HepG2 (cell line): ENCODE measurements around the gene NCOA7. TPM values are rescaled to one million over a fixed set of nuclear protein-coding genes. Genes with fewer than 3 reads are reported as not detected.

ENCODE experiments used
- ATAC-seq: fragments of 200-7000 bp; cut with Tn5 transposase; 3 replicates; pipeline ENCODE4 v1.9.1; 2020; ENCODE audit warnings: mild to moderate bottlenecking, moderate library complexity
- BruUV-seq: library from RNA; stranded (reverse); fragments of 400-500 nt; replicated peaks from 2 replicates; lab custom pipeline; 2021; lab: Mats Ljungman, UMichigan
- CTCF ChIA-PET: fragments of 300-600 bp; formaldehyde crosslinking; extraction: SDS; loops from one replicate; lab custom pipeline; 2021; ENCODE audit warnings: low total read pairs, inconsistent platforms, low intra/inter-chr PET ratio; lab: Yijun Ruan, JAX
- POLR2A ChIA-PET: fragments of 350-600 bp; sonication (Branson Sonifier 250); formaldehyde crosslinking; loops from one replicate; lab custom pipeline; 2020; ENCODE audit warnings: antibody characterized with exemption, inconsistent platforms; lab: Yijun Ruan, JAX
- DNase-seq: peaks from one replicate; pipeline ENCODE4 v3.0.0-alpha.2; 2015; ENCODE audit warnings: low spot score
- FAIRE-seq: peaks from 3 replicates; lab custom pipeline; 2011; peaks lifted over from hg19 to GRCh38; lab: Jason Lieb, UNC
- H2AFZ ChIP-seq: one replicate; pipeline ENCODE4 v1.6.1; 2011; ENCODE audit warnings: low read length, inconsistent platforms
- H3K27ac ChIP-seq: fragments of 300-600 bp; 3 replicates; pipeline ENCODE4 v1.8.0; 2011; ENCODE audit warnings: mixed run types, mild to moderate bottlenecking, mixed read lengths, low read length, inconsistent platforms; ENCODE audit not compliant: insufficient read depth; ENCODE audit errors: extremely low read length
- H3K27me3 ChIP-seq, 2 experiments: fragments of 200-600 bp in 1 of 2; 2 replicates in 1 of 2; 3 replicates in 1 of 2; pipeline versions ENCODE4 v1.6.0 to v1.8.0; 2011; ENCODE audit warnings: low read length in 2 of 2, mild to moderate bottlenecking in 2 of 2, moderate library complexity in 2 of 2, inconsistent platforms in 1 of 2; ENCODE audit not compliant: insufficient read depth in 2 of 2, control insufficient read depth in 1 of 2
- H3K36me3 ChIP-seq, 2 experiments: fragments of 200-600 bp in 1 of 2; replicated peaks in 1 of 2; 2 replicates in 1 of 2; 3 replicates in 1 of 2; pipeline versions ENCODE4 v1.5.1 to v1.8.0; 2011; ENCODE audit warnings: low read length in 2 of 2, inconsistent platforms in 1 of 2; ENCODE audit not compliant: insufficient read depth in 2 of 2, control insufficient read depth in 1 of 2
- H3K4me1 ChIP-seq: 2 replicates; pipeline ENCODE4 v1.5.1; 2012; ENCODE audit warnings: low read length, inconsistent platforms; ENCODE audit not compliant: insufficient read depth
- H3K4me2 ChIP-seq: 2 replicates; pipeline ENCODE4 v1.6.0; 2011; ENCODE audit warnings: low read depth, low read length, inconsistent platforms
- H3K4me3 ChIP-seq, 3 experiments: fragments of 200-600 bp in 1 of 3; sonication (generic), shearing (Covaris generic) in 1 of 3; replicated peaks in 1 of 3; 2 replicates each; pipeline ENCODE4 v1.5.1; 2011 to 2016; ENCODE audit warnings: low read length in 3 of 3, inconsistent platforms in 2 of 3, low read depth in 2 of 3, mild to moderate bottlenecking in 2 of 3, control low read depth in 1 of 3, mixed read lengths in 1 of 3; ENCODE audit not compliant: insufficient read depth in 1 of 3
- H3K79me2 ChIP-seq: one replicate; pipeline ENCODE4 v1.6.1; 2011; ENCODE audit warnings: low read length, inconsistent platforms; ENCODE audit not compliant: insufficient read depth
- H3K9ac ChIP-seq: 2 replicates; pipeline ENCODE4 v1.6.0; 2011; ENCODE audit warnings: mild to moderate bottlenecking, low read depth, low read length, inconsistent platforms; ENCODE audit not compliant: insufficient read depth
- H3K9me3 ChIP-seq: 2 replicates; pipeline ENCODE4 v1.5.1; 2012; ENCODE audit warnings: mild to moderate bottlenecking, low read length
- H4K20me1 ChIP-seq: 2 replicates; pipeline ENCODE4 v1.6.0; 2011; ENCODE audit warnings: inconsistent platforms, mild to moderate bottlenecking, low read length, moderate library complexity; ENCODE audit not compliant: insufficient read depth
- ERF ChIP-seq: IDR thresholded peaks from 2 replicates; pipeline ENCODE4 v1.6.1; 2018; ENCODE audit warnings: missing biosample characterization, missing genetic modification reagents
- MAFK ChIP-seq, 2 experiments: IDR thresholded peaks in 1 of 2; conservative IDR thresholded peaks in 1 of 2; 2 replicates each; pipeline ENCODE4 v1.6.1; 2011; ENCODE audit warnings: improper control_type of control experiment in 2 of 2, low read length in 2 of 2
- ZMYM2 ChIP-seq: sonication (generic); formaldehyde crosslinking; IDR thresholded peaks from 2 replicates; pipeline ENCODE4 v1.8.0; 2022; ENCODE audit warnings: mild to moderate bottlenecking, missing genetic modification reagents
- ZNF644 ChIP-seq: IDR thresholded peaks from 2 replicates; pipeline ENCODE4 v1.6.1; 2016; ENCODE audit warnings: low read depth
- WGBS: methylation state at CpG from one replicate; pipeline ENCODE4 v1.1.6; 2017; ENCODE audit warnings: low lambda C conversion rate; 5-methylcytosine and 5-hydroxymethylcytosine counted together
- in situ Hi-C: cut with HindIII; loops from 2 replicates; pipeline ENCODE4 v1.10.0; 2017; ENCODE audit warnings: low pct_unique_long_range_greater_than_20kb; ENCODE audit not compliant: extremely low pct_ligation_motif_present
- intact Hi-C: fragments of 100-400 bp; cut with micrococcal nuclease; formaldehyde crosslinking; loops from one replicate; pipeline ENCODE4 v1.10.0; 2022; ENCODE audit not compliant: unreplicated experiment
- polyA plus RNA-seq, 8 experiments: library from polyadenylated mRNA; depleted of rRNA in 3 of 8; stranded (reverse) in 7 of 8; unstranded in 1 of 8; fragments of >200 nt; fragmentation: Illumina TruSeq in 4 of 8; extraction: Trizol in 4 of 8; gene quantifications; 2 replicates each; pipeline versions ENCODE4 v1.2.1 to v1.2.3, GENCODE V29; 2011 to 2016; ENCODE audit warnings: low read depth in 4 of 8, missing spikeins in 1 of 8, mixed read lengths in 1 of 8; ENCODE audit not compliant: insufficient read depth in 1 of 8
- total RNA-seq, 5 experiments: library from RNA; depleted of rRNA; stranded (reverse); fragments of >200 nt; fragmentation: Illumina TruSeq; extraction: Trizol; gene quantifications; 2 replicates each; pipeline ENCODE4 v1.2.3, GENCODE V29; 2016; ENCODE audit warnings: low read depth in 1 of 5
- TF ChIP-seq, protein P1 (sequence below): sonication (generic); formaldehyde crosslinking; conservative IDR thresholded peaks from 2 replicates; pipeline ENCODE4 v1.4.0; 2020; ENCODE audit warnings: mild to moderate bottlenecking, missing genetic modification reagents, moderate library complexity

The NCOA7 gene
- total and polyA plus RNA-seq, 2 of the 13 experiments (the other 11 are each of a cell fraction or from before 2014, with no cell fraction given) = 13.6 to 20.8 TPM

DNA sequence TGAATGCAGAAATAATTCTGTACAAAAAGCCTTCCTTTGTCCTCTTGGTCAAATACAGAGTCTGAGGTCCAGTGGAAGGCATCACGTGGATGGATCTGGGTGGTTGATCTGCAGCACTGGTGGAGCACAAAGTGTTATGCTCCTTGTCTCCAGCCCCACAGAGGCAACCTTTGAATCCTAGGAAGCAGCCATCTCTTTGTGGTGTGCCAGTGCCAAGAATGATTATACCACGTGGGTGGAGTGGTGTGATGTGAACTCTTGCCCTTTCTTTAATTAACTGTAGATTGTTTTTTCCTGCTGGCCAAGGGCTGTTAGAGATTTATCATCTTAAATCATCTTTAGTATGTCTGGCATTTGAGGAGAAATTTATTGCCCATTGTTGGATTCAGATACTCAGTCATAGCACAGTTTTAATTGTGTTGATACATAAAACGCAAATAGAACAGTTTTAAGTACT, 31.1 kb downstream of the NCOA7 start (continued):
- TF ChIP-seq ZNF644 (CRISPR knock-in tag) = peak; percentile 92
- TF ChIP-seq, protein P1, sequence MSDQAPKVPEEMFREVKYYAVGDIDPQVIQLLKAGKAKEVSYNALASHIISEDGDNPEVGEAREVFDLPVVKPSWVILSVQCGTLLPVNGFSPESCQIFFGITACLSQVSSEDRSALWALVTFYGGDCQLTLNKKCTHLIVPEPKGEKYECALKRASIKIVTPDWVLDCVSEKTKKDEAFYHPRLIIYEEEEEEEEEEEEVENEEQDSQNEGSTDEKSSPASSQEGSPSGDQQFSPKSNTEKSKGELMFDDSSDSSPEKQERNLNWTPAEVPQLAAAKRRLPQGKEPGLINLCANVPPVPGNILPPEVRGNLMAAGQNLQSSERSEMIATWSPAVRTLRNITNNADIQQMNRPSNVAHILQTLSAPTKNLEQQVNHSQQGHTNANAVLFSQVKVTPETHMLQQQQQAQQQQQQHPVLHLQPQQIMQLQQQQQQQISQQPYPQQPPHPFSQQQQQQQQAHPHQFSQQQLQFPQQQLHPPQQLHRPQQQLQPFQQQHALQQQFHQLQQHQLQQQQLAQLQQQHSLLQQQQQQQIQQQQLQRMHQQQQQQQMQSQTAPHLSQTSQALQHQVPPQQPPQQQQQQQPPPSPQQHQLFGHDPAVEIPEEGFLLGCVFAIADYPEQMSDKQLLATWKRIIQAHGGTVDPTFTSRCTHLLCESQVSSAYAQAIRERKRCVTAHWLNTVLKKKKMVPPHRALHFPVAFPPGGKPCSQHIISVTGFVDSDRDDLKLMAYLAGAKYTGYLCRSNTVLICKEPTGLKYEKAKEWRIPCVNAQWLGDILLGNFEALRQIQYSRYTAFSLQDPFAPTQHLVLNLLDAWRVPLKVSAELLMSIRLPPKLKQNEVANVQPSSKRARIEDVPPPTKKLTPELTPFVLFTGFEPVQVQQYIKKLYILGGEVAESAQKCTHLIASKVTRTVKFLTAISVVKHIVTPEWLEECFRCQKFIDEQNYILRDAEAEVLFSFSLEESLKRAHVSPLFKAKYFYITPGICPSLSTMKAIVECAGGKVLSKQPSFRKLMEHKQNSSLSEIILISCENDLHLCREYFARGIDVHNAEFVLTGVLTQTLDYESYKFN (CRISPR knock-in tag) = peak; percentile 77
- TF ChIP-seq ERF (CRISPR knock-in tag) = 0 out of 2 replicates have a peak, but pooled peaks have one; percentile 18
- TF ChIP-seq, all 625 proteins: peak for 89

DNA sequence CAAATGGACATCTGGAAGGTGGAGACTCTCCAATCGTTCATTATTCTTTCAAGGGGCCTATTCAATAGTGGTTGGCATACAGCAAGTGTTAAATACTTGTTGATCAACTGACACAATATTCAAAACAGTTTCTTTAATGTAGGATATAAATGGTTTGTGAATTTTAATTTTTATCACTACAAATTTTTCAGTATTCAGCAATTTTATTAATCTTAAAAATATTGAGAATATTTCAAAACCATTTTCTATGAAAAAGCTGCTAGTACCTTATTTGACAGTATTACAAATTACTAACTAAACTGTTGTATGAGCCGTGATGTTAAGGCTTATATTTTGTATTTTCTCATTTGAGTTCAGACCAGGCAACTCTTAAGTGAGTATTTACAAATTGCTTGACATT, 32.4 kb downstream of the NCOA7 start:
- H4K20me1 ChIP-seq = no peaks in the 10 kb centered on the region
- no peak overlapping the region for H3K4me3 ChIP-seq
- in situ Hi-C loops = no loop called here
- ATAC-seq (no peak), DNase-seq (no peak), FAIRE-seq (no peak)
- H3K27me3 ChIP-seq = no peaks in the 10 kb centered on the region
- no peak overlapping the region for H3K27ac ChIP-seq
- H2AFZ ChIP-seq = no peak overlapping the region
- H3K4me1 ChIP-seq = peaks cover 48% of the 10 kb centered on the region
- CTCF ChIA-PET = no interaction called here
- TF ChIP-seq ZMYM2 (CRISPR knock-in tag) = no peak
- TF ChIP-seq MAFK (conservative IDR thresholded peaks at IDR 0.05 in 1 of 2, IDR thresholded peaks at IDR 0.05 in 1 of 2; ENCODE audit: low read length in 2 of 2) = peak; percentile 3 to 35; a peak in 1 of 4 replicates
- WGBS = over 99% methylated on average over 2 of the region's 2 CpGs
- no peak overlapping the region for H3K4me2 ChIP-seq
- H3K36me3 ChIP-seq = no peaks in the 10 kb centered on the region; a peak in 1 of 5 replicates
- POLR2A ChIA-PET = interaction anchor here (1.3 kb wide), 1 partner anchor 33 kb away, joined by 4 read pairs; the partner anchor contains the start of gene NCOA7
- intact Hi-C loops = no loop called here
- H3K9ac ChIP-seq = no peak overlapping the region
- no TSS peak for BruUV-seq
- H3K79me2 ChIP-seq = no peaks in the 10 kb centered on the region
- H3K9me3 ChIP-seq = no peaks in the 10 kb centered on the region
